Prostate gland (tissue), 2 donors: ENCODE data around the gene OR2A7.
"Not testable (repeated sequence)": the region's sequence is repeated elsewhere in the genome, so short reads cannot be mapped to it uniquely, and the experiment has no call there.

ENCODE experiments used
- CTCF ChIP-seq, 4 experiments: fragments of 200-600 bp in 2 of 4; fragments of 450-650 bp in 2 of 4; sonication (generic) in 2 of 4; IDR thresholded peaks; 1 replicate in 3 of 4; 2 replicates in 1 of 4; pipeline ENCODE4 v1.5.1; 2016 to 2019; ENCODE audit warnings: antibody characterized with exemption in 4 of 4, mild to moderate bottlenecking in 2 of 4, moderate library complexity in 2 of 4
- POLR2A ChIP-seq: fragments of 450-650 bp; IDR thresholded peaks from one replicate; pipeline ENCODE4 v1.6.1; 2016; ENCODE audit warnings: antibody characterized with exemption, mild to moderate bottlenecking

GRCh38 chr7:144302578-144303303 lies 38.1 kb upstream of the OR2A7 start:
- TF ChIP-seq CTCF (IDR thresholded peaks at IDR 0.05); POLR2A: not testable (repeated sequence)
